Ovary (tissue), 3 donors: ENCODE data around the gene RFC3.

Experiments used
- CTCF ChIP-seq, 3 donors: fragments of 450-650 bp in 2 of 3; fragments of 200-600 bp in 1 of 3; IDR thresholded peaks; one replicate each; pipeline versions ENCODE4 v1.5.1 to v1.8.0; 2016 to 2022; ENCODE audit warnings: antibody characterized with exemption in 3 of 3, mild to moderate bottlenecking in 1 of 3
- EP300 ChIP-seq: sonication (generic); formaldehyde crosslinking; IDR thresholded peaks from one replicate; pipeline ENCODE4 v1.6.1; 2017; ENCODE audit warnings: antibody characterized with exemption
- POLR2A ChIP-seq: fragments of 450-650 bp; IDR thresholded peaks from one replicate; pipeline ENCODE4 v1.6.1; 2017; ENCODE audit warnings: antibody characterized with exemption, mild to moderate bottlenecking, moderate library complexity
- donor health status: DM: no; HTN: no; CAD: no.

GRCh38 chr13:33815011-33815550 lies 2.9 kb upstream of the RFC3 start:
- TF ChIP-seq CTCF (IDR thresholded peaks at IDR 0.05): no peak
- TF ChIP-seq POLR2A: no peak
- no peak for TF ChIP-seq EP300
